Measurements from ENCODE around the gene ETS1.

The ETS1 gene

GRCh38 chr11:128477278-128477677, 110.1 kb downstream of the ETS1 start:
- DNase-seq, result no peak

- DNase-seq, result peak; percentile 93
Measured at GRCh38 chr11:128476729-128477128, 110.6 kb downstream of the ETS1 start.

GRCh38 chr11:128476049-128476448, 111.3 kb downstream of the ETS1 start:
- DNase-seq, result no peak

- no peak for DNase-seq
Measured at GRCh38 chr11:128474036-128474874, 113.1 kb downstream of the ETS1 start.

GRCh38 chr11:128473636-128474035, 113.7 kb downstream of the ETS1 start:
- peak; percentile 64 for DNase-seq

GRCh38 chr11:128472128-128473089, 114.9 kb downstream of the ETS1 start:
- DNase-seq, result peak; percentile 68

GRCh38 chr11:128471138-128471661, 116.2 kb downstream of the ETS1 start:
- peak; percentile 77 for DNase-seq

GRCh38 chr11:128470081-128470480, 117.3 kb downstream of the ETS1 start:
- peak; percentile 83 for DNase-seq

- DNase-seq, result peak; percentile 54
Measured at GRCh38 chr11:128469220-128469619, 118.1 kb downstream of the ETS1 start.

GRCh38 chr11:128468111-128468510, 119.2 kb downstream of the ETS1 start:
- DNase-seq, result no peak

GRCh38 chr11:128467610-128468041, 119.7 kb downstream of the ETS1 start:
- peak; percentile 71 for DNase-seq

GRCh38 chr11:128467041-128467440, 120.3 kb downstream of the ETS1 start:
- no peak for DNase-seq

- DNase-seq, result no peak
Measured at GRCh38 chr11:128465946-128466705, 121.2 kb downstream of the ETS1 start.

GRCh38 chr11:128465531-128465930, 121.8 kb downstream of the ETS1 start:
- DNase-seq, result no peak

- DNase-seq, result peak; percentile 56
Measured at GRCh38 chr11:128464878-128465450, 122.4 kb downstream of the ETS1 start.

- no peak for DNase-seq
Measured at GRCh38 chr11:128463979-128464378, 123.4 kb downstream of the ETS1 start.

GRCh38 chr11:128463371-128463829, 124.0 kb downstream of the ETS1 start:
- DNase-seq, result no peak

- no peak for DNase-seq
Measured at GRCh38 chr11:128462922-128463321, 124.4 kb downstream of the ETS1 start.

- DNase-seq, result no peak
Measured at GRCh38 chr11:128462189-128462588, 125.2 kb downstream of the ETS1 start.

- no peak for DNase-seq
Measured at GRCh38 chr11:128458321-128458720, 129.0 kb downstream of the ETS1 start.

- no peak for DNase-seq
Measured at GRCh38 chr11:128457874-128458273, 129.5 kb downstream of the ETS1 start.
